ENCODE measurements around the gene TMCO4. TPM values are rescaled to one million over a fixed set of nuclear protein-coding genes. Genes with fewer than 3 reads are reported as not detected.

Gene TMCO4
- total RNA-seq, 1 experiment from 2014 or later: 13.5 TPM

DNA sequence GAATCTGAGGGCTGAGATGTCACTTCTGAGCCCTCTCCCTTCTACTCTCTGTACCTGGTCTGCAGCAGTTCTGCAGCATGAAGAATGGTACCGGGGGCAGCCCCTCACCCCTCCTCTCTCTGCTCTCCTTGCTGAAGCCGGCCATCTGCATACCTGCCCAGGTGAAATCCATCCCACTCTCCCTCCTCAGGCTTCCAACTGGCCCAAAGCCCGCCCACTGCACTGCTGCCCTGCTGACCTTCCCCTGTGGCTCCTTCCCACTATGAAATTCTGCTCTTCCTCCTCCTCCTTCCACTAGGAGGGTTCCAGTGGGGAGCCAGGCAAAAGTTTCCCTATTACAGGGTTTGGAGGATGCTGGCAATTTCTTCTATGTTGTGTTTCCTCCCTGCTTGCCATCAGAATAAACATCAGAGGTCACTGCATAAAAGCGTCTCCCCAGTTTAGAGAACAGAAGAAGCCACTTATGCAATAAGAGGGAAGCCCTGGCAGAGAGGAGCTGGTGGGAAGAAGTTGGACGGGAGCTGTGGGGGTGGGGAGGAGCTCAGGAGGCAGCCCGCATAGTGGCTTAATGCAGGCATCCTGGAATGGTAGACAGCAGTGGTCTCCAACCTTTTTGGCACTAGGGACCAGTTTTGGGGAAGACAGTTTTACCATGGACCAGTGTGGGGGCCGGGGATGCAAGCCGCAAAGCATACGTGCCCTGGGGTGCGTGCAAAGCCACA lies 30.3 kb downstream of the TMCO4 start:
- Mint-ChIP-seq H3K9me3 (ENCODE audit: low read depth, unreplicated experiment) (no peaks in the 10 kb centered on the region), H3K4me3 (ENCODE audit: low read depth, unreplicated experiment) (no peak overlapping the region), H3K27me3 (ENCODE audit: unreplicated experiment) (no peaks in the 10 kb centered on the region), H3K4me1 (ENCODE audit: low read depth, unreplicated experiment) (peaks cover 20% of the 10 kb centered on the region), H3K27ac (ENCODE audit: unreplicated experiment) (no peak overlapping the region), H3K36me3 (ENCODE audit: insufficient read depth, unreplicated experiment) (peaks cover 5% of the 10 kb centered on the region)
- CTCF ChIA-PET: interaction anchor here (1.1 kb wide), 1 partner anchor 18 kb away, joined by 3 read pairs; no protein-coding TSS in a partner anchor
- TF ChIP-seq, protein P1, sequence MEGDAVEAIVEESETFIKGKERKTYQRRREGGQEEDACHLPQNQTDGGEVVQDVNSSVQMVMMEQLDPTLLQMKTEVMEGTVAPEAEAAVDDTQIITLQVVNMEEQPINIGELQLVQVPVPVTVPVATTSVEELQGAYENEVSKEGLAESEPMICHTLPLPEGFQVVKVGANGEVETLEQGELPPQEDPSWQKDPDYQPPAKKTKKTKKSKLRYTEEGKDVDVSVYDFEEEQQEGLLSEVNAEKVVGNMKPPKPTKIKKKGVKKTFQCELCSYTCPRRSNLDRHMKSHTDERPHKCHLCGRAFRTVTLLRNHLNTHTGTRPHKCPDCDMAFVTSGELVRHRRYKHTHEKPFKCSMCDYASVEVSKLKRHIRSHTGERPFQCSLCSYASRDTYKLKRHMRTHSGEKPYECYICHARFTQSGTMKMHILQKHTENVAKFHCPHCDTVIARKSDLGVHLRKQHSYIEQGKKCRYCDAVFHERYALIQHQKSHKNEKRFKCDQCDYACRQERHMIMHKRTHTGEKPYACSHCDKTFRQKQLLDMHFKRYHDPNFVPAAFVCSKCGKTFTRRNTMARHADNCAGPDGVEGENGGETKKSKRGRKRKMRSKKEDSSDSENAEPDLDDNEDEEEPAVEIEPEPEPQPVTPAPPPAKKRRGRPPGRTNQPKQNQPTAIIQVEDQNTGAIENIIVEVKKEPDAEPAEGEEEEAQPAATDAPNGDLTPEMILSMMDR (IDR thresholded peaks at IDR 0.05; ENCODE audit: unreplicated experiment): no peak
- BruUV-seq (replicated peaks): no TSS peak
- intact Hi-C loops (cut with micrococcal nuclease; ENCODE audit: unreplicated experiment): no loop called here
- no peak for DNase-seq

DNA sequence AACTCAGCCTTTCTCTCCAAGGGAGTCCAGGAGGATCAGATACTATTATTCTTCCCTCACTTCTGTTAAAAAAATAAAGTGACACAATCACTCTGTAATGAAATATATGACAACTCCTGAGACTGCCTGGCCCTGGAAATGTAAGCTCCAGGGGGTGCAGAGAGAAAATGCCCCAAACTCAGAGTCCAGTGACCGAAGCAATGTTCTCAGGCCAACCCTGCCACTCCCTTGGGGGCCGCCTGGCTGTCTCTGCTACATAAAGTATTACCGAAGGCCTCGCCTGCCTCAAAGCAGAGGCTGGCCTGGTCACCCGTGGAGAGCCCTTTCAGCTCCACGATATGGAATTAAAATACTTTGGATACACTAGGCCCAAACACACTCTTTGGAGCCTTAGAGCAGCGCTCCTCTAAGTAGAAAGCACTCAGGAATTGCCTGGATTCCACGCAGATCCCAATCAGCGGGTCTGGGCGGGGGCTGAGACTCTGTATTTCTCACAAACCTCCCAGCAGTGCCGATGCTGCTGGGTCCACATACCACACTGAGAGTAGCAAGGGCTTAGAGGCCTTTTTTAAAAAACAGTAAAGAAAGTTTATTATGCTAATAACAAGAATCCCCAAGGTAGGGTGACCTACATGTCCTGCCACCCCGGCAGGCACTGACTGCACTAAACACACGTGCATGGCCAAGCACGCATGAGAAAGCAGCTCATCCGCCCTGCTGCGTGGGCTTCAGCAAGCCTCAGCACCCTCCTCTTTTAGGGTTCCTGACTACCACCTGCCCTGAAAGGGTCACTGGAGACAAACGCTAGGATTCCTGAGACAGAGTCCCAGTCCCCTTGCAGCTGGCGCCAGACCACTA lies 31.1 kb downstream of the TMCO4 start:
- H3K4me3 Mint-ChIP-seq (ENCODE audit: low read depth, unreplicated experiment): no peak overlapping the region
- CTCF ChIA-PET: interaction anchor here (1.1 kb wide), 1 partner anchor 19 kb away, joined by 3 read pairs; no protein-coding TSS in a partner anchor
- H3K9me3 Mint-ChIP-seq (ENCODE audit: low read depth, unreplicated experiment): no peaks in the 10 kb centered on the region
- peaks cover 5% of the 10 kb centered on the region for H3K36me3 Mint-ChIP-seq (ENCODE audit: insufficient read depth, unreplicated experiment)
- intact Hi-C loops (cut with micrococcal nuclease; ENCODE audit: unreplicated experiment): no loop called here
- DNase-seq: no peak
- TF ChIP-seq, protein P1 (IDR thresholded peaks at IDR 0.05; ENCODE audit: unreplicated experiment): no peak
- BruUV-seq (replicated peaks): no TSS peak
- H3K27me3 Mint-ChIP-seq (ENCODE audit: unreplicated experiment): no peaks in the 10 kb centered on the region
- no peak overlapping the region for H3K27ac Mint-ChIP-seq (ENCODE audit: unreplicated experiment)
- H3K4me1 Mint-ChIP-seq (ENCODE audit: low read depth, unreplicated experiment): peaks cover 20% of the 10 kb centered on the region

DNA sequence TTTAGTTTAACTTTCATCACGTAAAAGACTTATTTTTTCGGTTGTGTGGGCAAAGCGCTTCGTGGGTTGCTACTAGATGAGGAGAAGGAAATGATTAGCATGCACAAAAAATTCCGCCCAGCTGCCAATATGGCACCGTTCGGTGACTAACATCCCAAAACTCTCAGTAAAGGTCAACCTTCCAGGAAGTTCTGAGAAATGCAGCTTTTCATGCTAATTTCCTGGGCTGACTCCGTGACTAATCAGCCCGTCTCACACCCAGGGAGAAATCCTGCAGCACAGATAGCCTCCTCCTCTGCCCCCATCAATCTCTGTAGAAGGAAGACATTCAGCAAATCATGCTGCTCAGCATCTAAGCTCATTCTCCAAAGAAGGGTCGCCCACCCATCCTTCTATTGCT lies 34.1 kb downstream of the TMCO4 start:
- Mint-ChIP-seq H3K27me3 (ENCODE audit: unreplicated experiment) (no peaks in the 10 kb centered on the region), H3K4me1 (ENCODE audit: low read depth, unreplicated experiment) (peaks cover 20% of the 10 kb centered on the region), H3K4me3 (ENCODE audit: low read depth, unreplicated experiment) (no peak overlapping the region), H3K36me3 (ENCODE audit: insufficient read depth, unreplicated experiment) (peaks cover 5% of the 10 kb centered on the region), H3K9me3 (ENCODE audit: low read depth, unreplicated experiment) (no peaks in the 10 kb centered on the region), H3K27ac (ENCODE audit: unreplicated experiment) (peak overlapping the region; percentile 50)
- peak; percentile 62 for DNase-seq
- intact Hi-C loops (cut with micrococcal nuclease; ENCODE audit: unreplicated experiment): no loop called here
- CTCF ChIA-PET: interaction anchor here (1.0 to 1.3 kb wide), 4 partner anchors 11 to 107 kb away, joined by 4 to 12 read pairs (median 4); partner anchors contain the start of gene RNF186
- BruUV-seq (replicated peaks): no TSS peak
- TF ChIP-seq, protein P1 (IDR thresholded peaks at IDR 0.05; ENCODE audit: unreplicated experiment): no peak

DNA sequence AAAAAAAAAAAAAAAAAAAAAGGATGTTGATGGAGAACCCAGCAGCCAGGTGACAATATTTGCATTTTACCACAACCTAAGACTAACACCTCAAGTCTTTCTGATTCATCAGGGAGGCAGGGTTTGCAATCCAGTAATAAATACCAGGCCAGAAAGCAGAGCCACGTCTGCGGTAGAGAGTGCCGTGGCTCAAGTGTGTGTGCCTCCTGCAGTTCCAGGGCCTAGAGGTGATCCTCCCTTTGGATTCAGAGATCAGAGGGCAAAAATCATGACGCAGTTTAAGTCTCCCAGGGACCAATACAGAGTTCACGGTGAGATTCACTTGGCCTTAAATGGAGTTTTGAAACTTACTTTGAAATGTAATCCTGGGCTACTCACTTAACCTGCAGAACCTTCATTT lies 34.9 kb downstream of the TMCO4 start:
- no TSS peak for BruUV-seq (replicated peaks)
- no peak for DNase-seq
- Mint-ChIP-seq H3K9me3 (ENCODE audit: low read depth, unreplicated experiment) (no peaks in the 10 kb centered on the region), H3K4me1 (ENCODE audit: low read depth, unreplicated experiment) (peaks cover 26% of the 10 kb centered on the region), H3K4me3 (ENCODE audit: low read depth, unreplicated experiment) (no peak overlapping the region), H3K27ac (ENCODE audit: unreplicated experiment) (peak overlapping the region; percentile 50), H3K36me3 (ENCODE audit: insufficient read depth, unreplicated experiment) (peaks cover 5% of the 10 kb centered on the region), H3K27me3 (ENCODE audit: unreplicated experiment) (no peaks in the 10 kb centered on the region)
- intact Hi-C loops (cut with micrococcal nuclease; ENCODE audit: unreplicated experiment): no loop called here
- TF ChIP-seq, protein P1 (IDR thresholded peaks at IDR 0.05; ENCODE audit: unreplicated experiment): no peak
- CTCF ChIA-PET: interaction anchor here (1.0 to 1.2 kb wide), 2 partner anchors 50 to 108 kb away, joined by 4 to 12 read pairs; partner anchors contain the start of gene RNF186
